Fibroblast of gingiva (primary cell): ENCODE results near the gene PSMD12.
"Not testable (repeated sequence)": the region's sequence is repeated elsewhere in the genome, so short reads cannot be mapped to it uniquely, and the experiment has no call there.

Source experiments
- DNase-seq: peaks from one replicate; pipeline ENCODE4 v3.0.0-alpha.2; 2011; ENCODE audit warnings: low read depth

The PSMD12 gene

GRCh38 chr17:67366193-67367157 is at the start of gene PSMD12:
TSS of gene PSMD12 (minus strand) at chr17:67366577. CDS start at chr17:67366519, 58 bp downstream.
- DNase-seq, result peak; percentile 92

DNA sequence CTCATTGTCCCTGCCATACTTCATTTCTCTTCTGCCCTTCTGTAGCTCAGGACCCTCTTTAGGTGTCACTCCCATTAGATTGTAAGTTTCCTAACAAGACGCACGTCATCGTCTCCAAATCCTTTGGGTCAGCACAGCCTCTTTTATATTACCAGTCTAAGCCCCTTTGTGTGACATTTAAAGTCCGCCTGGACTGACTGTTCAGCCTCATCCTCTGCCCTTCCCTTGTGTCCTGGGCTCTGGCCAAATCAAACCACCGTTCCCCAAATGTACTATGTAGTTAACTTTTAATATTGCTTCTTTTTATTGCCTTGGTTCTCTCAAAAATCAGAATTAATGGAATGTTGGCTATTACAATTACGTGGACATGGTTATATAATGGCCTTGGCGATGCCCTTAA is 48.9 kb upstream of the PSMD12 start:
- no peak for DNase-seq

DNA sequence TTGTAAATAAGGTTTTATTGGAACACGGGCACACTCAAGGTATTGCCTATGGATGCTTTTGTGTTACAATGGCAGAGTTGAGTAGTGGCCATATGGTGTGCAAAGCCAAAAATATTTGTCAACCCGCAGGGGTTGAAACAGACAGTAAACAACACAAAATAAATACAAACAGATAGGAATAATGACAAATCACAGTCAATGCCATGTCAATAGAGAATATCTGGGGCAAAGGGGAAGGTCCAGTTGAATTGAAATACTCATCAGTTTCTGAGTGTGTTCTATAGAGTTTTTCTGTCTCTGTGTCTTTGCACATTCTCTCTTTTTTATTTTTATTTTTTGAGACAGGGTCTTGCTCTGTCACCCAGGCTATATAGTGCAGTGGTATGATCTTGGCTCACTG is 48.2 kb upstream of the PSMD12 start:
- DNase-seq, result no peak

DNA sequence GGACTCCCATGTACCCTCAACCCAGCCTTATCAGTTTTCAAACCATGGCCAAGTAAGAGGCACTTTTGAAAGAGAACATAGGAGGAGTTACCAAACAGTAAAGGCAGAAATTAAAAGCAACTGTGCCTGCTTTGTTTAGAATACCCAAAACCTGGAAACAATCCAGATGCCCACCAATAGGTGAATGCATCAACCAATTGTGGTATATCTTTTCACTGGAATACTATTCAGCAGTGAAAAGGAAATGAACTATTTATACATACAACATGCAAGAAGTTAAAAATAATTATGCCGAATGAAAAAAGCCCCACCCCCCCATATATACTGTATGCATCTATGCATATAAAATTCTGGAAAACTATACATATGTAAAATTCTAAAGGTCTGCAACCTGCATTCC is 47.8 kb upstream of the PSMD12 start:
- DNase-seq, result no peak

GRCh38 chr17:67413388-67413787 is 47.0 kb upstream of the PSMD12 start:
- no peak for DNase-seq

GRCh38 chr17:67412941-67413340 is 46.6 kb upstream of the PSMD12 start:
- DNase-seq, result no peak

DNA sequence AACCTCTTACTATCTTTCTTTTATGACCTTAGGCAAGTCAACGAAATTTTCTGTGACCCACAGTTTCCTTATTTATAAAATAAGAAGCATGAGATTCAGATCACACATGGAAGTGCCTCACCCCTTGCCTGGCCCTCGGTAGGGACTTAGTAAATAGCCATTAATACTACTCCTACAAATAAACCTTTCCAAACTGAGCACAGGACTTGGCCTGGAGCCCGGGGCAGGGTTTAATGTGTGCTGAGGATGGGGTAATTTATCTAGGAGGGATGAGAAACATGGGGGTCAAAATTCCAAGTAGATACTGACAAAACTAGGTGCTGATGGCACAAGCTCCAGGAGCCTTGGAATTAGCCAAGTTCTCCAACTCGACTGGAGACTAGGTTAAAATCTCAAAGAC is 45.7 kb upstream of the PSMD12 start:
- no peak for DNase-seq

- DNase-seq, result no peak
Measured at GRCh38 chr17:67411397-67411796, 45.0 kb upstream of the PSMD12 start.

DNA sequence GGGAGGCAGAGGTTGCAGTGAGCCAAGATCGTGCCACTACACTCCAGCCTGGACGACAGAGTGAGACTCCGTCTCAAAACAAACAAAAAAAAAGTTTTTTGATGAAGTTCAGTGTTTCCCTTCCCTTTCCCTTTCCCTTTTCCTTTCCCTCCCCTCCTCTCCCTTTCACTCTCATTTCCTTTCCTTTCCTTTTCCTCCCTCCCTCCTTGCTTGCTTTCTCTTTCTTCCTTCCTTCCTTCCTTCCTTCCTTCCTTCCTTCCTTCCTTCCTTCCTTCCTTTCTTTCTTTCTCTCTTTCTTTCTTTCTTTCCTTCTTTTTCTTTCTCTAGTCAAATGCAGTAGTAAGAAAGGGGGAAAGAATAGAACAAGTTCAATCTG is 42.1 kb upstream of the PSMD12 start:
- not testable (repeated sequence) for DNase-seq

- DNase-seq, result no peak
Measured at GRCh38 chr17:67403483-67403882, 37.1 kb upstream of the PSMD12 start.

GRCh38 chr17:67403065-67403464 is 36.7 kb upstream of the PSMD12 start:
- DNase-seq, result no peak

GRCh38 chr17:67401598-67402504 is 35.5 kb upstream of the PSMD12 start:
- DNase-seq, result no peak

DNA sequence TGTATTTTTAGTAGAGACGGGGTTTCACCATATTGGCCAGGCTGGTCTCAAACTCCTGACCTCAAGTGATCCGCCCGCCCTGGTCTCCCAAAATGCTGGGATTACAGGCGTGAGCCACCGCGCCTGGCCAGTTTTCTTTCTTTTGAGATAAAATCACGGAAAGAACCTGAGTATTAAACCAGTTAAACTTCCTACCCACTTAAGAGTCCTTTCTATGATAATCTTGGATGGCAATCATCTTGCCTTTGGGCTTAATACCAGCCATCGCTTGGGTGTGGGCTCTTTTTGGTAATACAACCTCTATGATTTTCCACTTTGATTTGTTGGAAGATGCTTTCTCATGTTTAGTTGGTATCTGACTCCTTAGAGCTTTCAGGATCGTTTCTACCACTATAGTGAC is 34.7 kb upstream of the PSMD12 start:
- DNase-seq, result no peak

DNA sequence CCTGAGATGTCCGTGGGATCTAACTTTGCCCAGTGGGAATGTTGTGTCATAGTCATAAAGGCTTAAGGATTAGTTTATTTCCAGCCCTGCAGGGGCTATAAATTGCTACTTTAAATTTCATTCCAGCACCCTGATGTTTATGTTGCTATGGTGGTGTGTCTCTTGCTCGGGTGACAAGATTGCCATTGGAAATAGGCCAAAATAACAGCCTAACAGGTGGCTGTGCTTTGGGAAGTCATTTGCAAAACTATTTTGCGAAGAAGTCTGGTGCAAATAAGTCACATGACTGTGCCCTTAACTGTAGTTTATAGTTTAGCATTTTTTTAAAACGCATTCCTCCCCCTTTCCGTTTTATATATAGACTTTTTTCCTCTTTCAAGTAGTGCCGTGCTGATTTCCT is 33.8 kb upstream of the PSMD12 start:
- no peak for DNase-seq

GRCh38 chr17:67399676-67400075 is 33.3 kb upstream of the PSMD12 start:
- no peak for DNase-seq

DNA sequence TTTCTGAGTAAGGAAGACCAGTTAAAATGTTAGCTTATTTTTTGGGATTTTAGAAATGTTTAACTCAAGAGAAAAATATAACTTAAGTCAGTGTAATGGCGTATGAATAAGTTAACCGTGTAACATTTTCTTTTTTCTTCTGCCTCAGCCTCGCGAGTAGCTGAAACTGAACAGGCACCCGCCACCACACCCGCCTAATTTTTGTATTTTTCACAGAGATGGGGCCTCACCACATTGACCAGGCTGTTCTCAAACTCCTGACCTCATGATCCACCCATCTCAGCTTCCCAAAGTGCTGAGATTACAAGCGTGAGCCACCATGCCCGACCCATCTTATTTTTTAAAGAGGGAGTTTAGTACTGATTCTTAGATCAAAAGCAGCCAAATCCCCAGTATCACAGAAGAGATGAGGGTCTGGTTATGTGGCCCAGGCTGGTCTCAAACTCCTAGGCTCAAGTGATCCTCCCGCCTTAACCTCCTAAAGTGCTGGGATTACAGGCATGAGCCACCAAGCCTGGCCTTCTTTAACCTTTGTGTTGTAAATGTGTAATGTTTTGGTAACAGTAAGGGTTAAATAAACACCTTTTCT is 27.5 kb upstream of the PSMD12 start:
- no peak for DNase-seq

DNA sequence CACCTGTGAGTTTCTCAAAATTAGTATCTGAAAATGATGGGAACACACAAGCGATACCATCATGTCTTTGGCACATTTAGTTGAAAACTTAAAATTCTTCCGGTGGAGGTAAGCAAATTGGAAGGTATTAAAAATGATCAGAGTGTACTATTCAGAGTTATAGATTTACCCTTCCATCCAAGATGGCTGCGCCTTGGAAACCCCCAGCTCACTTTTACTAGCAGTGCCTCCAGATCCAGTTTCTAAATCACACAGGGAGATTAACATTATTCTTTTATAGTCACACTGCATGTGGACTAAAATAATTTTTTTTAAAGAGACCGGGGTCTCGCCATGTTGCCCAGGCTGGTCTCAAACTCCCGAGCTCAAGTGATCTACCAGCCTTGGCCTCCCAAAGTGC is 25.7 kb upstream of the PSMD12 start:
- DNase-seq, result no peak

DNA sequence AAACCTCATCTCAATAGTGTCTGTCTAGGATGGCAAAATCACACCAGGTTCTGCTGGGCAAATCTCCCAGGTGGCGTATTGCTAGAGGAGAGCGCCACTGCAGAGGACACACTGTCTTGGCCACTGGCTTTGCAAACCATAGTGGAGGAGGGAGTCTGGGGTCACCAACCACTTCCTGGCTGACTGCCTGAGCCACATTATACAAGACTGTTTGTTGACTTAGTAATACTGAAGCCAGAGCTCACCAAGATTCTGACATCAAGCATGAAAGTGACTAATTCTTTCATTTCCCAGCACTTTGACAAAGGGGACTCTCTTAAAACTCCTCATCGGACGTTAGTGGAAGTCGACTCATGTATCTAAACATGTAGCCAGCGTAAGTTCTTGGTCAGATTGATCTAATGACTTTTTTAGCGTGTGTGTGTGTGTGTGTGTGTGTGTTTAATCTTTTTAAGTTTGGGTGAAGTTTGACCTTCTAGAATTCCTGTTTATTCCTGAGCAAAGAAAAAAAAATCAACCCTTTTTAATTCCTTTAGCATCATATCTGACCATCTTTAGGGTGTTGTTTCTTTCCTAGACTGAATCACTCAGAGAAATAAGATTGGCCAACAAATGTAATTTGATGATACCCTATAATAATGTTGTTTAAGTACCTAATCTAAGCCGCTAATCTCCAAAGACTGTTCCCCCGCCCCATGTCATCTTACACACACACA is 24.4 kb upstream of the PSMD12 start:
- peak; percentile 89 for DNase-seq

- DNase-seq, result peak; percentile 4
Measured at GRCh38 chr17:67390006-67390645, 23.7 kb upstream of the PSMD12 start.

- DNase-seq, result no peak
Measured at GRCh38 chr17:67388986-67389385, 22.6 kb upstream of the PSMD12 start.

DNA sequence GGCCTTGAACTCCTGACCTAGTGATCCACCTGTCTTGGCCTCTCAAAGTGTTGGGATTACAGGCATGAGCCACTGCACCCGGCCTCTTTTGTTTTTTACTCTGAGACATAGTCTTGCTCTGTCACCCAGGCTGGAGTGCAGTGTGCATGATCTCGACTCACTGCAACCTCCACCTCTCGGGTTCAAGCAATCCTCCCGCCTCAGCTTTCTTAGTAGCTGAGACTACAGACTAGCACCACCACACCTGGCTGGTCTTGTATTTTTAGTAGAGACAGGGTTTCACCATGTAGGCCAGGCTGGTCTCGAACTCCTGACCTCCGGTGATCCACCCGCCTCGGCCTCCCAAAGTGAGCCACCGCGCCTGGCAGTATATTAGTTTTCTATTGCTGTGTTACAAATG is 22.2 kb upstream of the PSMD12 start:
- DNase-seq, result not testable (repeated sequence)
